Inflammatory macrophage treated with lipopolysaccharide for 1 hour (primary cell): ENCODE measurements around the gene TFAP2B.

Source experiments
- DNase-seq, 2 donors: peaks; one replicate each; pipeline ENCODE4 v3.0.0-alpha.2; 2020 to 2022

Gene TFAP2B

GRCh38 chr6:50825375-50826036, 6.8 kb downstream of the TFAP2B start:
- no peak for DNase-seq

GRCh38 chr6:50826037-50826761, 7.5 kb downstream of the TFAP2B start:
- no peak for DNase-seq

- DNase-seq, result no peak
Measured at GRCh38 chr6:50826803-50827202, 8.1 kb downstream of the TFAP2B start.

- DNase-seq, result no peak
Measured at GRCh38 chr6:50829049-50829448, 10.4 kb downstream of the TFAP2B start.

- no peak for DNase-seq
Measured at GRCh38 chr6:50829898-50830444, 11.3 kb downstream of the TFAP2B start.

- no peak for DNase-seq
Measured at GRCh38 chr6:50831186-50831585, 12.5 kb downstream of the TFAP2B start.

- no peak for DNase-seq
Measured at GRCh38 chr6:50832912-50833311, 14.2 kb downstream of the TFAP2B start.

- DNase-seq, result no peak
Measured at GRCh38 chr6:50834929-50835410, 16.3 kb downstream of the TFAP2B start.

GRCh38 chr6:50836231-50836630, 17.6 kb downstream of the TFAP2B start:
- no peak for DNase-seq

GRCh38 chr6:50837589-50838445, 19.1 kb downstream of the TFAP2B start:
- DNase-seq, result no peak

GRCh38 chr6:50840112-50840810, 21.6 kb downstream of the TFAP2B start:
- no peak for DNase-seq

GRCh38 chr6:50840811-50841192, 22.1 kb downstream of the TFAP2B start:
- DNase-seq, result no peak

- DNase-seq, result no peak
Measured at GRCh38 chr6:50842446-50842845, 23.8 kb downstream of the TFAP2B start.

GRCh38 chr6:50842861-50843384, 24.3 kb downstream of the TFAP2B start:
- DNase-seq, result no peak

GRCh38 chr6:50843842-50844241, 25.2 kb downstream of the TFAP2B start:
- no peak for DNase-seq

- DNase-seq, result no peak
Measured at GRCh38 chr6:50845499-50846143, 26.9 kb downstream of the TFAP2B start.

GRCh38 chr6:50846144-50846851, 27.6 kb downstream of the TFAP2B start:
- DNase-seq, result no peak

- DNase-seq, result no peak
Measured at GRCh38 chr6:50846852-50847155, 28.1 kb downstream of the TFAP2B start.

GRCh38 chr6:50847890-50848594, 29.4 kb downstream of the TFAP2B start:
- no peak for DNase-seq

- no peak for DNase-seq
Measured at GRCh38 chr6:50848989-50849795, 30.5 kb downstream of the TFAP2B start.
